Caco-2 (cell line): ENCODE results near the gene HTR6. TPM values are rescaled to one million over a fixed set of nuclear protein-coding genes. Genes with fewer than 3 reads are reported as not detected.
A peak's percentile ranks its signal among the peaks of the same experiment; 100 is the strongest.

ENCODE experiments used
- BruUV-seq: library from RNA; stranded (reverse); fragments of 400-500 nt; replicated peaks from 2 replicates; lab custom pipeline; 2021; lab: Mats Ljungman, UMichigan
- CTCF ChIA-PET: fragments of 300-600 bp; sonication (Branson Sonifier 250); formaldehyde crosslinking; loops from one replicate; lab custom pipeline; 2022; ENCODE audit warnings: antibody characterized with exemption; lab: Charles Lee
- POLR2A ChIA-PET: fragments of 300-600 bp; sonication (Branson Sonifier 250); formaldehyde crosslinking; loops from one replicate; lab custom pipeline; 2022; ENCODE audit warnings: antibody characterized with exemption; lab: Charles Lee
- DNase-seq, 2 experiments: peaks; one replicate each; pipeline versions ENCODE4 v3.0.0 to v3.0.0-alpha.2; 2020 to 2022
- H3K27me3 ChIP-seq: replicated peaks from 2 replicates; pipeline ENCODE4 v1.6.0; 2011; ENCODE audit warnings: low read length; ENCODE audit not compliant: control insufficient read depth, insufficient read depth
- H3K36me3 ChIP-seq: 2 replicates; pipeline ENCODE4 v1.5.1; 2011; ENCODE audit warnings: low read length; ENCODE audit not compliant: control insufficient read depth, insufficient read depth
- H3K4me1 ChIP-seq: fragments of 250-450 bp; sonication (Bioruptor Pico); 2 replicates; pipeline ENCODE4 v1.5.1; 2020; ENCODE audit warnings: mild to moderate bottlenecking
- H3K4me3 ChIP-seq: 2 replicates; pipeline ENCODE4 v1.5.1; 2011; ENCODE audit warnings: low read depth, mild to moderate bottlenecking, control low read depth, low read length
- H3K9me3 ChIP-seq: fragments of 250-450 bp; sonication (Bioruptor Pico); 2 replicates; pipeline ENCODE4 v1.5.1; 2020; ENCODE audit warnings: mild to moderate bottlenecking, moderate library complexity
- H3K27ac Mint-ChIP-seq: one replicate; pipeline ENCODE4 v1.8.0; 2022; ENCODE audit warnings: mixed read lengths; ENCODE audit not compliant: unreplicated experiment
- H3K27me3 Mint-ChIP-seq: one replicate; pipeline ENCODE4 v1.8.0; 2022; ENCODE audit warnings: mixed read lengths; ENCODE audit not compliant: insufficient read depth, unreplicated experiment
- H3K36me3 Mint-ChIP-seq: one replicate; pipeline ENCODE4 v1.8.0; 2022; ENCODE audit warnings: mild to moderate bottlenecking, mixed read lengths; ENCODE audit not compliant: insufficient read depth, unreplicated experiment
- H3K4me1 Mint-ChIP-seq: one replicate; pipeline ENCODE4 v1.8.0; 2022; ENCODE audit warnings: low read depth, mixed read lengths; ENCODE audit not compliant: unreplicated experiment
- H3K4me3 Mint-ChIP-seq: one replicate; pipeline ENCODE4 v1.8.0; 2022; ENCODE audit warnings: mild to moderate bottlenecking, moderate library complexity, mixed read lengths; ENCODE audit not compliant: unreplicated experiment
- H3K9me3 Mint-ChIP-seq: one replicate; pipeline ENCODE4 v1.8.0; 2022; ENCODE audit warnings: mixed read lengths; ENCODE audit not compliant: unreplicated experiment
- intact Hi-C: fragments of 100-400 bp; cut with micrococcal nuclease; formaldehyde crosslinking; loops from one replicate; pipeline ENCODE4 v1.10.0; 2022; ENCODE audit not compliant: unreplicated experiment
- total RNA-seq: library from RNA; stranded (reverse); gene quantifications from 2 replicates; pipeline ENCODE4 v1.2.3, GENCODE V29; 2022
- TF ChIP-seq, protein P1 (sequence below), 2 experiments: fragments of 200-600 bp in 1 of 2; IDR thresholded peaks; 1 replicate in 1 of 2; 2 replicates in 1 of 2; pipeline versions ENCODE4 v1.5.1 to v1.8.0; 2011 to 2022; ENCODE audit warnings: antibody characterized with exemption in 1 of 2, control low read depth in 1 of 2, inconsistent platforms in 1 of 2, low read depth in 1 of 2, low read length in 1 of 2, mild to moderate bottlenecking in 1 of 2, moderate library complexity in 1 of 2; ENCODE audit not compliant: insufficient read depth in 1 of 2, severe bottlenecking in 1 of 2, unreplicated experiment in 1 of 2

HTR6 gene
- total RNA-seq, 1 experiment from 2014 or later = not detected

DNA sequence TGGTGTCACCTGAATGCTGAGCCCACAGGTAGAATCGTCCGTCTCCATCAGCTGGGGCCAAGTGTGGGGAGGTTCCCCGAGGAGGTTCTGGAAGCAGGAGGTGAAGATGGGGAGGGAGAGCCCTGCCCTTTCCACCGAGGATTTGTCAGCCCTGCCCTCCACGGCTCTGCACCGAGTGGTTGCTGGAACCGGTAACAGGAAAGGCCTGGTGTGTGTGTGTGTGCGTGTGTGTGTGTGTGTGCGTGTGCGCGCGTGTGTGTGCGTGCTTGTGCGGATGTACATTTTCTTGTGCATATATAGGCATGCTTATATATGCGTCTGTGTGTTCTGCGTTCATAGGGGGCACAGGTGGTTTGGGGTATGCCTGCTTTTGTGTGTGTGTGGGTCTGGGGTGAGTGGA, 17.0 kb upstream of the HTR6 start:
- Mint-ChIP-seq H3K9me3 (no peaks in the 10 kb centered on the region), H3K4me1 (no peaks in the 10 kb centered on the region), H3K4me3 (no peak overlapping the region), H3K27ac (no peak overlapping the region), H3K27me3 (no peaks in the 10 kb centered on the region), H3K36me3 (peaks cover 6% of the 10 kb centered on the region)
- POLR2A ChIA-PET = no interaction called here
- CTCF ChIA-PET = interaction anchor here (1.2 kb wide), 1 partner anchor 12 kb away, joined by 3 read pairs; no protein-coding TSS in a partner anchor
- Histone ChIP-seq H3K27me3 (no peaks in the 10 kb centered on the region), H3K36me3 (no peaks in the 10 kb centered on the region), H3K9me3 (no peaks in the 10 kb centered on the region), H3K4me3 (no peak overlapping the region), H3K4me1 (no peaks in the 10 kb centered on the region)
- BruUV-seq = no TSS peak
- intact Hi-C loops = no loop called here
- TF ChIP-seq, protein P1, sequence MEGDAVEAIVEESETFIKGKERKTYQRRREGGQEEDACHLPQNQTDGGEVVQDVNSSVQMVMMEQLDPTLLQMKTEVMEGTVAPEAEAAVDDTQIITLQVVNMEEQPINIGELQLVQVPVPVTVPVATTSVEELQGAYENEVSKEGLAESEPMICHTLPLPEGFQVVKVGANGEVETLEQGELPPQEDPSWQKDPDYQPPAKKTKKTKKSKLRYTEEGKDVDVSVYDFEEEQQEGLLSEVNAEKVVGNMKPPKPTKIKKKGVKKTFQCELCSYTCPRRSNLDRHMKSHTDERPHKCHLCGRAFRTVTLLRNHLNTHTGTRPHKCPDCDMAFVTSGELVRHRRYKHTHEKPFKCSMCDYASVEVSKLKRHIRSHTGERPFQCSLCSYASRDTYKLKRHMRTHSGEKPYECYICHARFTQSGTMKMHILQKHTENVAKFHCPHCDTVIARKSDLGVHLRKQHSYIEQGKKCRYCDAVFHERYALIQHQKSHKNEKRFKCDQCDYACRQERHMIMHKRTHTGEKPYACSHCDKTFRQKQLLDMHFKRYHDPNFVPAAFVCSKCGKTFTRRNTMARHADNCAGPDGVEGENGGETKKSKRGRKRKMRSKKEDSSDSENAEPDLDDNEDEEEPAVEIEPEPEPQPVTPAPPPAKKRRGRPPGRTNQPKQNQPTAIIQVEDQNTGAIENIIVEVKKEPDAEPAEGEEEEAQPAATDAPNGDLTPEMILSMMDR (IDR thresholded peaks at IDR 0.05; ENCODE audit: insufficient read depth in 1 of 2, low read depth in 1 of 2, low read length in 1 of 2, severe bottlenecking in 1 of 2, unreplicated experiment in 1 of 2) = no peak
- no peak for DNase-seq

DNA sequence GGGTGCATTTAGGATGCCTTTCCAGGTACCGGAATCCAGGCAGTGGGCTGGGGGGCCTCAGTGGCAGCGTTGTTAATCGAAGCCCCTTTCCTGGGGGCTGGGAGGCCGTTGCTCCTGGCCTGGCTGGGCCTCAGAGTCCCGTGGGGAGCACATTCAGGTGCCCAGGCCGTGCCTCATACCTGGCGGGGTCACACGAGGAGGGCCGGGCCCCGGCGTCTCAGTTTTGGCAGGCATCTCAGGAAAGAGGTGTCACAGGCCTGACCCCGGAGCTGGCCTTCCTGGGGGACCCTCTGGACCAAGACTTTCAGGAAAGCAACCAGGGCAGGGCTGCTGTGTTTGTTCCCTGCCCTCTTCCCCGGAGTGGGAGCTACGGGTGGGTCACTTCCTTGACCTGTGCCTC, 16.4 kb upstream of the HTR6 start:
- no peaks in the 10 kb centered on the region for H3K4me1 Mint-ChIP-seq
- H3K27me3 Mint-ChIP-seq = no peaks in the 10 kb centered on the region
- no peak overlapping the region for H3K27ac Mint-ChIP-seq
- Histone ChIP-seq H3K27me3 (no peaks in the 10 kb centered on the region), H3K4me1 (no peaks in the 10 kb centered on the region), H3K36me3 (no peaks in the 10 kb centered on the region), H3K4me3 (no peak overlapping the region), H3K9me3 (no peaks in the 10 kb centered on the region)
- POLR2A ChIA-PET = no interaction called here
- BruUV-seq = no TSS peak
- TF ChIP-seq, protein P1 (IDR thresholded peaks at IDR 0.05; ENCODE audit: insufficient read depth in 1 of 2, low read depth in 1 of 2, low read length in 1 of 2, severe bottlenecking in 1 of 2, unreplicated experiment in 1 of 2) = no peak
- CTCF ChIA-PET = no interaction called here
- intact Hi-C loops = no loop called here
- no peaks in the 10 kb centered on the region for H3K9me3 Mint-ChIP-seq
- H3K4me3 Mint-ChIP-seq = no peak overlapping the region
- peaks cover 6% of the 10 kb centered on the region for H3K36me3 Mint-ChIP-seq
- DNase-seq = no peak

DNA sequence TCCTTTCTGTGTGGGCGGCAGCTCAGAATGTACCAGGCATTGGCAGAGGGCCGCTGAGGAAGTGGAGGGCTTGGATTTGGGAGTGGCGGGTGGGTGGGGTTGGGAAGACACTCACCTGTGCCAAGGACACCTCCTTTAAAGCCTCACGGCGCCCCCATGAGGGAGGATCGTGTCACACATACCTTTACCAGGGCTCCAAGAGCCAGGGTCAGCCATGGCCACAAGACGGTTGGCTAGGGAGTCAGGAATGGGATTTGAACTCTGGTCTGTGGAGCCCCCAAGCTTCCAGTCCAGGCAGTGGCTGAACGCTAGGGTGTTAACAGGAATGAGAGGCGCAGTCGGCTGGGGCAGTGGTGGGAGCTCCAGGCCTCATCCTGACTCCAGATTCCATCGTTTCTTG, 16.0 kb upstream of the HTR6 start:
- H3K36me3 Mint-ChIP-seq = peaks cover 6% of the 10 kb centered on the region
- Histone ChIP-seq H3K27me3 (no peaks in the 10 kb centered on the region), H3K4me3 (no peak overlapping the region), H3K9me3 (no peaks in the 10 kb centered on the region), H3K36me3 (no peaks in the 10 kb centered on the region), H3K4me1 (no peaks in the 10 kb centered on the region)
- H3K4me1 Mint-ChIP-seq = no peaks in the 10 kb centered on the region
- ChIA-PET CTCF (no interaction called here), POLR2A (no interaction called here)
- no peaks in the 10 kb centered on the region for H3K27me3 Mint-ChIP-seq
- intact Hi-C loops = no loop called here
- no peaks in the 10 kb centered on the region for H3K9me3 Mint-ChIP-seq
- no TSS peak for BruUV-seq
- no peak overlapping the region for H3K4me3 Mint-ChIP-seq
- no peak overlapping the region for H3K27ac Mint-ChIP-seq
- peak in 1 of 2 experiments; percentile 48 for DNase-seq
- TF ChIP-seq, protein P1 (IDR thresholded peaks at IDR 0.05; ENCODE audit: insufficient read depth in 1 of 2, low read depth in 1 of 2, low read length in 1 of 2, severe bottlenecking in 1 of 2, unreplicated experiment in 1 of 2) = peak in 1 of 2 experiments; percentile 0
